Skeletal muscle cell (primary cell): ENCODE data around the gene SBF2.

Source experiments
- DNase-seq: peaks from one replicate; pipeline ENCODE4 v3.0.0-alpha.2; 2010; ENCODE audit warnings: low read depth
- H3K4me3 ChIP-seq: 2 replicates; pipeline ENCODE4 v1.5.1; 2011; ENCODE audit warnings: low read depth, mild to moderate bottlenecking, control low read depth, low read length, moderate library complexity

Gene SBF2

GRCh38 chr11:9814108-9814507 lies 479.9 kb downstream of the SBF2 start:
- DNase-seq: no peak
- no peak overlapping the region for H3K4me3 ChIP-seq

- no peak for DNase-seq
- no peak overlapping the region for H3K4me3 ChIP-seq
These were observed 485.1 kb downstream of the SBF2 start for GRCh38 chr11:9808943-9809342.

GRCh38 chr11:9806946-9807687 lies 486.9 kb downstream of the SBF2 start:
- H3K4me3 ChIP-seq: no peak overlapping the region
- DNase-seq: no peak

GRCh38 chr11:9804419-9804902 lies 489.6 kb downstream of the SBF2 start:
- no peak overlapping the region for H3K4me3 ChIP-seq
- DNase-seq: no peak

GRCh38 chr11:9803685-9804418 lies 490.2 kb downstream of the SBF2 start:
- DNase-seq: no peak
- H3K4me3 ChIP-seq: no peak overlapping the region

- peak; percentile 72 for DNase-seq
These were observed 491.6 kb downstream of the SBF2 start for GRCh38 chr11:9802291-9802861.

GRCh38 chr11:9799886-9800285 lies 494.1 kb downstream of the SBF2 start:
- H3K4me3 ChIP-seq: no peak overlapping the region
- DNase-seq: no peak

More at GRCh38 chr11:9802291-9802861, 491.6 kb downstream of the SBF2 start:
- no peak overlapping the region for H3K4me3 ChIP-seq

GRCh38 chr11:9797300-9797699 lies 496.7 kb downstream of the SBF2 start:
- DNase-seq: no peak
- no peak overlapping the region for H3K4me3 ChIP-seq

GRCh38 chr11:9796854-9797253 lies 497.2 kb downstream of the SBF2 start:
- no peak for DNase-seq

GRCh38 chr11:9796266-9796665 lies 497.8 kb downstream of the SBF2 start:
- H3K4me3 ChIP-seq: no peak overlapping the region
- DNase-seq: no peak

More at GRCh38 chr11:9796854-9797253, 497.2 kb downstream of the SBF2 start:
- no peak overlapping the region for H3K4me3 ChIP-seq

GRCh38 chr11:9790703-9791102 lies 503.3 kb downstream of the SBF2 start:
- no peak for DNase-seq
- no peak overlapping the region for H3K4me3 ChIP-seq

GRCh38 chr11:9789910-9790309 lies 504.1 kb downstream of the SBF2 start:
- no peak overlapping the region for H3K4me3 ChIP-seq
- DNase-seq: no peak

- DNase-seq: peak; percentile 81
- no peak overlapping the region for H3K4me3 ChIP-seq
These were observed 506.0 kb downstream of the SBF2 start for GRCh38 chr11:9787981-9788521.

GRCh38 chr11:9787260-9787659 lies 506.8 kb downstream of the SBF2 start:
- no peak for DNase-seq
- no peak overlapping the region for H3K4me3 ChIP-seq

- DNase-seq: no peak
- H3K4me3 ChIP-seq: no peak overlapping the region
These were observed 509.3 kb downstream of the SBF2 start for GRCh38 chr11:9784602-9785315.

GRCh38 chr11:9783986-9784385 lies 510.0 kb downstream of the SBF2 start:
- no peak overlapping the region for H3K4me3 ChIP-seq
- no peak for DNase-seq

- no peak overlapping the region for H3K4me3 ChIP-seq
- no peak for DNase-seq
These were observed 513.1 kb downstream of the SBF2 start for GRCh38 chr11:9780929-9781328.

- no peak overlapping the region for H3K4me3 ChIP-seq
- DNase-seq: no peak
These were observed 516.5 kb downstream of the SBF2 start for GRCh38 chr11:9777525-9777924.

GRCh38 chr11:9777066-9777465 lies 517.0 kb downstream of the SBF2 start:
- peak overlapping the region; percentile 24 for H3K4me3 ChIP-seq
- DNase-seq: no peak

- H3K4me3 ChIP-seq: peak overlapping the region; percentile 24
- no peak for DNase-seq
These were observed 517.8 kb downstream of the SBF2 start for GRCh38 chr11:9776203-9776602.
